HEK293T (cell line): ENCODE measurements around the gene GAS2L2.

ENCODE experiments used
- ELF4 ChIP-seq: fragments of 450-650 bp; IDR thresholded peaks from 2 replicates; pipeline ENCODE4 v1.6.1; 2017; ENCODE audit warnings: antibody characterized with exemption
- FOXK2 ChIP-seq: fragments of 450-650 bp; IDR thresholded peaks from 2 replicates; pipeline ENCODE4 v1.6.1; 2016; ENCODE audit warnings: mild to moderate bottlenecking
- L3MBTL2 ChIP-seq: fragments of 450-650 bp; conservative IDR thresholded peaks from 2 replicates; pipeline ENCODE4 v1.6.1; 2016; ENCODE audit warnings: mild to moderate bottlenecking
- LEF1 ChIP-seq: fragments of 450-650 bp; IDR thresholded peaks from 2 replicates; pipeline ENCODE4 v1.6.1; 2017; ENCODE audit warnings: mild to moderate bottlenecking, borderline replicate concordance
- NFRKB ChIP-seq: fragments of 450-650 bp; IDR thresholded peaks from 2 replicates; pipeline ENCODE4 v1.6.1; 2016; ENCODE audit warnings: mild to moderate bottlenecking, moderate library complexity
- SUZ12 ChIP-seq: fragments of 450-650 bp; IDR thresholded peaks from 2 replicates; pipeline ENCODE4 v1.6.1; 2016; ENCODE audit warnings: mild to moderate bottlenecking
- ZNF384 ChIP-seq: fragments of 450-650 bp; IDR thresholded peaks from 2 replicates; pipeline ENCODE4 v1.6.1; 2016

DNA sequence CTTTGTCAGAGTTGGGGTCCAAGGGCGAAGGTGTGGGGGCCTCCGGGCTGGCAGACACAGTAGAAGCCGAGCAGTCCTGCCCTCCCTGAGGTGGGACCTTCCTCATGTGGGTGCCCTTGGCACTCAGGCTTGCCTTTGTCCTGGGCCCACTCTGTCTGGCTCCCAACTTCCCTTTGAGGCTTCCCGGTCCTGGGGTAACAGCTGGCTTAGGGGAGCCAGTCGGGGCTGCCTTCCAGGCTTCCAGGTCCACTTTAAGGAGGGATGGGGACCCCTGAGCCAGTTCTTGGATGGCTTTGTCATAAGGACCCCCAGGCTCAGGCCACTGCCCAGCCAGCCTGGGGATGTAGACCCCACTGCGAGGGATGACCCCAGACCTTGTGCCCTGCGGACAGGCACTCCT is 7.8 kb downstream of the GAS2L2 start:
- no peak for TF ChIP-seq FOXK2
- no peak for TF ChIP-seq NFRKB
- no peak for TF ChIP-seq ELF4
- TF ChIP-seq LEF1 = no peak
- TF ChIP-seq ZNF384 = no peak
- TF ChIP-seq L3MBTL2 = no peak
- TF ChIP-seq SUZ12 = no peak
